ENCODE data around the gene LAMB1. TPM values are rescaled to one million over a fixed set of nuclear protein-coding genes. Genes with fewer than 3 reads are reported as not detected.

LAMB1 gene
- total RNA-seq, 2 donors from 2014 or later: 91.6 to 130 TPM

- H3K4me3 ChIP-seq: no peak overlapping the region
- no peaks in the 10 kb centered on the region for H3K27me3 ChIP-seq
- no peaks in the 10 kb centered on the region for H3K9me3 ChIP-seq
- ATAC-seq (no peak), DNase-seq (no peak)
- TF ChIP-seq POLR2A (IDR thresholded peaks at IDR 0.05): no peak
- no peak for TF ChIP-seq CTCF (IDR thresholded peaks at IDR 0.05)
- H3K27ac ChIP-seq: no peak overlapping the region
- H3K36me3 ChIP-seq (replicated peaks in 1 of 2; ENCODE audit: insufficient read depth in 1 of 2, low read depth in 2 of 2): peaks cover 0 to 3% of the 10 kb centered on the region in 2 donors
- no peaks in the 10 kb centered on the region for H3K4me1 ChIP-seq
- intact Hi-C loops (cut with DNase I): no loop called here
- WGBS, 2 donors: 78 to 86% methylated on average over 9 of the region's 9 CpGs
Measured at GRCh38 chr7:107982042-107982840, 20.7 kb downstream of the LAMB1 start.

- Histone ChIP-seq H3K36me3 (replicated peaks in 1 of 2; ENCODE audit: insufficient read depth in 1 of 2, low read depth in 2 of 2) (peaks cover 0 to 4% of the 10 kb centered on the region in 2 donors), H3K4me1 (no peaks in the 10 kb centered on the region), H3K9me3 (no peaks in the 10 kb centered on the region), H3K4me3 (no peak overlapping the region), H3K27me3 (no peaks in the 10 kb centered on the region), H3K27ac (no peak overlapping the region)
- ATAC-seq (no peak), DNase-seq (no peak)
- intact Hi-C loops (cut with DNase I): no loop called here
- 75 to 77% methylated on average over 4 of the region's 4 CpGs for WGBS, 2 donors
- TF ChIP-seq CTCF (IDR thresholded peaks at IDR 0.05) (no peak), POLR2A (IDR thresholded peaks at IDR 0.05) (no peak)
Measured at GRCh38 chr7:107981466-107981865, 21.5 kb downstream of the LAMB1 start.

- Histone ChIP-seq H3K9me3 (no peaks in the 10 kb centered on the region), H3K27me3 (no peaks in the 10 kb centered on the region), H3K4me1 (no peaks in the 10 kb centered on the region), H3K36me3 (replicated peaks in 1 of 2; ENCODE audit: insufficient read depth in 1 of 2, low read depth in 2 of 2) (peaks cover 0 to 9% of the 10 kb centered on the region in 2 donors), H3K27ac (no peak overlapping the region), H3K4me3 (no peak overlapping the region)
- TF ChIP-seq POLR2A (IDR thresholded peaks at IDR 0.05): no peak
- TF ChIP-seq CTCF (IDR thresholded peaks at IDR 0.05): no peak
- DNase-seq (no peak), ATAC-seq (no peak)
- intact Hi-C loops (cut with DNase I): no loop called here
- whole genome bisulfite sequencing, 2 donors: 89 to 94% methylated on average over 8 of the region's 8 CpGs
Measured at GRCh38 chr7:107980671-107981190, 22.2 kb downstream of the LAMB1 start.

GRCh38 chr7:107980171-107980570, 22.8 kb downstream of the LAMB1 start:
- Histone ChIP-seq H3K4me3 (no peak overlapping the region), H3K4me1 (no peaks in the 10 kb centered on the region), H3K36me3 (replicated peaks in 1 of 2; ENCODE audit: insufficient read depth in 1 of 2, low read depth in 2 of 2) (peaks cover 0 to 11% of the 10 kb centered on the region in 2 donors), H3K9me3 (no peaks in the 10 kb centered on the region), H3K27ac (no peak overlapping the region), H3K27me3 (no peaks in the 10 kb centered on the region)
- no peak for TF ChIP-seq CTCF (IDR thresholded peaks at IDR 0.05)
- no peak for TF ChIP-seq POLR2A (IDR thresholded peaks at IDR 0.05)
- 92 to 93% methylated on average over 3 of the region's 3 CpGs for WGBS, 2 donors
- DNase-seq: no peak
- no peak for ATAC-seq
- intact Hi-C loops (cut with DNase I): no loop called here

Measured in body of pancreas (tissue), 4 donors.